BJ (cell line): ENCODE results near the gene SMO. TPM values are rescaled to one million over a fixed set of nuclear protein-coding genes. Genes with fewer than 3 reads are reported as not detected.

ENCODE experiments used
- CTCF ChIA-PET: fragments of 350-600 bp; formaldehyde crosslinking; extraction: SDS; loops from one replicate; lab custom pipeline; 2021; ENCODE audit warnings: antibody characterized with exemption, inconsistent platforms; lab: Yijun Ruan, JAX
- POLR2A ChIA-PET: fragments of 300-600 bp; sonication (Branson Sonifier 250); formaldehyde crosslinking; extraction: SDS; loops from one replicate; lab custom pipeline; 2021; ENCODE audit warnings: antibody characterized with exemption; lab: Charles Lee
- DNase-seq: peaks from one replicate; pipeline ENCODE4 v3.0.0-alpha.2; 2011; ENCODE audit warnings: low read depth
- H3K27me3 ChIP-seq: 2 replicates; pipeline ENCODE4 v1.6.0; 2011; ENCODE audit warnings: low read length; ENCODE audit not compliant: control insufficient read depth, insufficient read depth
- H3K36me3 ChIP-seq: 2 replicates; pipeline ENCODE4 v1.5.1; 2011; ENCODE audit warnings: low read length; ENCODE audit not compliant: control insufficient read depth, insufficient read depth
- H3K4me3 ChIP-seq: 2 replicates; pipeline ENCODE4 v1.5.1; 2011; ENCODE audit warnings: low read depth, mild to moderate bottlenecking, control low read depth, low read length
- polyA plus RNA-seq: library from polyadenylated mRNA; depleted of rRNA; stranded (reverse); fragments of >200 nt; gene quantifications from 2 replicates; pipeline ENCODE4 v1.2.3, GENCODE V29; 2011
- TF ChIP-seq, protein P1 (sequence below): IDR thresholded peaks from 2 replicates; pipeline ENCODE4 v1.5.1; 2011; ENCODE audit warnings: low read depth, mild to moderate bottlenecking, control low read depth, inconsistent platforms, low read length, moderate library complexity; ENCODE audit not compliant: insufficient read depth

Gene SMO
- polyA plus RNA-seq, 1 experiment, result 10.8 TPM

DNA sequence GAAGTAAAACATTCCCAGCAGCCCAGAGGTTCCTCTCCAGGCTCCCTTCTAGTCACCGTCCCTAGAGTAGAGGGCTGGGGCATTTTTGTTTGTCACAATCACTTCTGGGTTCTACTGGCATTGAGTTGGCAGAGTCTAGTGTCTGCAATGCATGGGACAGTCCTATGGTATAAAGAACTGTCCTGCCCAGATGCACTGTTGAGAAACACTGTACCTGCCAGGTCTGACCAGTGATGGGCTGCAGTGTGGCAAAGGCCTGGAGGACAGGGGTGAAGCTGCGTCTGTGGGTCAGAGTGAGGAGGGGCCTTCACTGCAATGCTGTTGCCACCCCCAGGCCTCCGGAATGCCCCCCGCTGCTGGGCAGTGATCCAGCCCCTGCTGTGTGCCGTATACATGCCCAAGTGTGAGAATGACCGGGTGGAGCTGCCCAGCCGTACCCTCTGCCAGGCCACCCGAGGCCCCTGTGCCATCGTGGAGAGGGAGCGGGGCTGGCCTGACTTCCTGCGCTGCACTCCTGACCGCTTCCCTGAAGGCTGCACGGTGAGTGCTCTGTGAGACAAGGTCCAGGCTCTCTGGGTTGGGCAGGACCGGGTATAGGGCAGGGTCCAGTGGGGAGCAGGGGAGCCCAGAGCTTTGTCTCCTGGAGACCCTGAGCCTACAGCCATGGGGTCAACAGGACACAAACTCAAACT lies 14.8 kb downstream of the SMO start:
- ChIA-PET CTCF (interaction anchor here (1.4 to 3.3 kb wide), 3 partner anchors 8 to 40 kb away, joined by 4 to 14 read pairs (median 6); no protein-coding TSS in a partner anchor), POLR2A (no interaction called here)
- Histone ChIP-seq H3K27me3 (no peaks in the 10 kb centered on the region), H3K36me3 (peaks cover 2% of the 10 kb centered on the region; the same call in 1 of the 2 replicates), H3K4me3 (no peak overlapping the region)
- TF ChIP-seq, protein P1, sequence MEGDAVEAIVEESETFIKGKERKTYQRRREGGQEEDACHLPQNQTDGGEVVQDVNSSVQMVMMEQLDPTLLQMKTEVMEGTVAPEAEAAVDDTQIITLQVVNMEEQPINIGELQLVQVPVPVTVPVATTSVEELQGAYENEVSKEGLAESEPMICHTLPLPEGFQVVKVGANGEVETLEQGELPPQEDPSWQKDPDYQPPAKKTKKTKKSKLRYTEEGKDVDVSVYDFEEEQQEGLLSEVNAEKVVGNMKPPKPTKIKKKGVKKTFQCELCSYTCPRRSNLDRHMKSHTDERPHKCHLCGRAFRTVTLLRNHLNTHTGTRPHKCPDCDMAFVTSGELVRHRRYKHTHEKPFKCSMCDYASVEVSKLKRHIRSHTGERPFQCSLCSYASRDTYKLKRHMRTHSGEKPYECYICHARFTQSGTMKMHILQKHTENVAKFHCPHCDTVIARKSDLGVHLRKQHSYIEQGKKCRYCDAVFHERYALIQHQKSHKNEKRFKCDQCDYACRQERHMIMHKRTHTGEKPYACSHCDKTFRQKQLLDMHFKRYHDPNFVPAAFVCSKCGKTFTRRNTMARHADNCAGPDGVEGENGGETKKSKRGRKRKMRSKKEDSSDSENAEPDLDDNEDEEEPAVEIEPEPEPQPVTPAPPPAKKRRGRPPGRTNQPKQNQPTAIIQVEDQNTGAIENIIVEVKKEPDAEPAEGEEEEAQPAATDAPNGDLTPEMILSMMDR, result no peak
- DNase-seq, result no peak

DNA sequence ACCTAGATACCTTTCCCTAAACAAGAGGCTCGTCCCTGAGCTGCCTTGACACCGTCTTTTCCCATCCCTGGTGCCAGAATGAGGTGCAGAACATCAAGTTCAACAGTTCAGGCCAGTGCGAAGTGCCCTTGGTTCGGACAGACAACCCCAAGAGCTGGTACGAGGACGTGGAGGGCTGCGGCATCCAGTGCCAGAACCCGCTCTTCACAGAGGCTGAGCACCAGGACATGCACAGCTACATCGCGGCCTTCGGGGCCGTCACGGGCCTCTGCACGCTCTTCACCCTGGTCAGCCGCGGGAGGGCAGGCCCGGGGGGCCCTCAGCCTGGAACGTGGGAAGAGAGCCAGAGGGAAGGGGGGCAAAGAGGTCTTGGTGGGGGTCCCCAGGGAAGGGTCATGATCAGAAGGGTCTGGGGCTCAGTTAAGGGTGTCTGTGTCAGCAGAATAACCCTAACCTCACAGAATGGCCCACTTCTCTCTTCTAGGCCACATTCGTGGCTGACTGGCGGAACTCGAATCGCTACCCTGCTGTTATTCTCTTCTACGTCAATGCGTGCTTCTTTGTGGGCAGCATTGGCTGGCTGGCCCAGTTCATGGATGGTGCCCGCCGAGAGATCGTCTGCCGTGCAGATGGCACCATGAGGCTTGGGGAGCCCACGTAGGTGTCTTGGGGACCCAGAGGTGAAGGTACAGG lies 16.8 kb downstream of the SMO start:
- DNase-seq, result no peak
- CTCF ChIA-PET, result interaction anchor here (0.6 to 3.3 kb wide), 4 partner anchors 13 to 837 kb away, joined by 3 to 14 read pairs (median 3); no protein-coding TSS in a partner anchor
- POLR2A ChIA-PET, result no interaction called here
- Histone ChIP-seq H3K36me3 (peaks cover 2% of the 10 kb centered on the region; the same call in 1 of the 2 replicates), H3K27me3 (no peaks in the 10 kb centered on the region), H3K4me3 (no peak overlapping the region)
- TF ChIP-seq, protein P1, result no peak

DNA sequence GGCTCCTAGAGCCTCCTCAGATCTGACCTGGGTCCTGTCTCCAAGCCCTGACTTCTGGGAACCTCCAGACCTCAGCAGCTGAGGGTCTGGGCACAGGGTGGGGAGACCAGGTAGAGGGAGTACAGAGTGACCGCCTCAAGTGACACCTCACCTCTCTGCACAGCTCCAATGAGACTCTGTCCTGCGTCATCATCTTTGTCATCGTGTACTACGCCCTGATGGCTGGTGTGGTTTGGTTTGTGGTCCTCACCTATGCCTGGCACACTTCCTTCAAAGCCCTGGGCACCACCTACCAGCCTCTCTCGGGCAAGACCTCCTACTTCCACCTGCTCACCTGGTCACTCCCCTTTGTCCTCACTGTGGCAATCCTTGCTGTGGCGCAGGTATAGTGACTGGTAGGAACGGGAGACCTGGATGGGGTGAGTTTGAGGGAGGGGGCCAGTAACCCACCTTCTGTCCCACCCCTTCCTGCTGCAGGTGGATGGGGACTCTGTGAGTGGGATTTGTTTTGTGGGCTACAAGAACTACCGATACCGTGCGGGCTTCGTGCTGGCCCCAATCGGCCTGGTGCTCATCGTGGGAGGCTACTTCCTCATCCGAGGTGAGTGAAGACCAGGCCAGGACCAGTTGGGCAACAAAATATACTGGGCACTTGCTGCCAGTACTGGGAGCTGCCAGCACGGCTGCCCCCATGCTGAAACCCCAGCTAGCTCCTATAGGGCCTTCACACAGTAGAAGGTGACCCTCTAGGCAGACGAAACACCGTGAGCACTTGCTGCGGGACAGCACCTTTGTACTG lies 17.8 kb downstream of the SMO start:
- ChIA-PET CTCF (interaction anchor here (1.4 to 10.1 kb wide), 4 partner anchors 12 to 42 kb away, joined by 5 to 186 read pairs (median 12); no protein-coding TSS in a partner anchor), POLR2A (no interaction called here)
- H3K4me3 ChIP-seq, result no peak overlapping the region

DNA sequence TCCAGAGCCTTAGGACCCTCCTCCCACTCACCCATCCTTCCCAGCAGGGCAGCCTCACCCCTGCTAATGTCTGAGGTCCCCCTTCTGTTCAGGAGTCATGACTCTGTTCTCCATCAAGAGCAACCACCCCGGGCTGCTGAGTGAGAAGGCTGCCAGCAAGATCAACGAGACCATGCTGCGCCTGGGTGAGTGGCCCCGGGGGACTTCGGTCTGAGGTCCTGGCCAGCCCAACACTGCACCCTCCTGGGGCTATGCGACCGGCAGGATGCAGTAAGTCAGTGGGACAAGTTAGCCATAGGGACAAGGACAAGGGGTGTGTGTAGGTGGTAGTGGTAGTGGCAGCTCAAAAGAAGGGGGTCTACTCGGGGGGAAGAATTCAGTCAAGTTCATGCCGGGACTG lies 20.2 kb downstream of the SMO start:
- CTCF ChIA-PET, result interaction anchor here (0.6 to 10.1 kb wide), 6 partner anchors 10 to 616 kb away, joined by 3 to 186 read pairs (median 12); no protein-coding TSS in a partner anchor

More for the DNA sequence above, 17.8 kb downstream of the SMO start:
- TF ChIP-seq, protein P1, result no peak
- H3K27me3 ChIP-seq, result no peaks in the 10 kb centered on the region
- no peak for DNase-seq
- peaks cover 3% of the 10 kb centered on the region for H3K36me3 ChIP-seq

More for the DNA sequence above, 20.2 kb downstream of the SMO start:
- DNase-seq, result no peak
- H3K4me3 ChIP-seq, result no peak overlapping the region
- POLR2A ChIA-PET, result no interaction called here
- TF ChIP-seq, protein P1, result no peak
- peaks cover 10% of the 10 kb centered on the region for H3K36me3 ChIP-seq
- no peaks in the 10 kb centered on the region for H3K27me3 ChIP-seq
